C4-2B (cell line): Measurements from ENCODE around the gene STRADB.

Source experiments
- H3K27ac ChIP-seq: fragments of 450-650 bp; 2 replicates; pipeline ENCODE4 v1.5.1; 2017
- ZFX ChIP-seq: fragments of 450-650 bp; IDR thresholded peaks from 2 replicates; pipeline ENCODE4 v1.6.1; 2017
- TF ChIP-seq, protein P1 (sequence below): fragments of 450-650 bp; conservative IDR thresholded peaks from 2 replicates; pipeline ENCODE4 v1.5.1; 2017; ENCODE audit warnings: mild to moderate bottlenecking

STRADB gene

DNA sequence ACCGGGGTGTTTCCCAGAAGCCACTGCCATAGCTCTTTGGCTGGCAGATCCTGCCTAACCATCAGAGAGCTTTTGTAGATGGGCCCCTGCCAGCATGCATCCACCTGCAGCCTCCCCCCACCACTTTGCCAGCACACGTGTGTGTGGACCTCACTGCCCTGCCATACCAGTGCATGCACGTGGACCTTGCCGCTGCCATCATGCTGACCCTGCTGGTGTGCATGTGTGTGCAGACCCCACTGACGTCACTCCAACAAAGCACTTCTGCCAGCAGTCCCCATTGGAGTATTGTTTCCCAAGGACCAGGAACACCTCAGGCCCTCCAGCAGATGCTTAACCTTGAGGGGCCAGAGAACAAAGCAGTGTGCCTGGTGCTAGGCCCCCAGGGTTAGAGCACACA is 71.4 kb downstream of the STRADB start:
- TF ChIP-seq, protein P1, sequence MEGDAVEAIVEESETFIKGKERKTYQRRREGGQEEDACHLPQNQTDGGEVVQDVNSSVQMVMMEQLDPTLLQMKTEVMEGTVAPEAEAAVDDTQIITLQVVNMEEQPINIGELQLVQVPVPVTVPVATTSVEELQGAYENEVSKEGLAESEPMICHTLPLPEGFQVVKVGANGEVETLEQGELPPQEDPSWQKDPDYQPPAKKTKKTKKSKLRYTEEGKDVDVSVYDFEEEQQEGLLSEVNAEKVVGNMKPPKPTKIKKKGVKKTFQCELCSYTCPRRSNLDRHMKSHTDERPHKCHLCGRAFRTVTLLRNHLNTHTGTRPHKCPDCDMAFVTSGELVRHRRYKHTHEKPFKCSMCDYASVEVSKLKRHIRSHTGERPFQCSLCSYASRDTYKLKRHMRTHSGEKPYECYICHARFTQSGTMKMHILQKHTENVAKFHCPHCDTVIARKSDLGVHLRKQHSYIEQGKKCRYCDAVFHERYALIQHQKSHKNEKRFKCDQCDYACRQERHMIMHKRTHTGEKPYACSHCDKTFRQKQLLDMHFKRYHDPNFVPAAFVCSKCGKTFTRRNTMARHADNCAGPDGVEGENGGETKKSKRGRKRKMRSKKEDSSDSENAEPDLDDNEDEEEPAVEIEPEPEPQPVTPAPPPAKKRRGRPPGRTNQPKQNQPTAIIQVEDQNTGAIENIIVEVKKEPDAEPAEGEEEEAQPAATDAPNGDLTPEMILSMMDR = no peak
- TF ChIP-seq ZFX = no peak
- no peak overlapping the region for H3K27ac ChIP-seq

DNA sequence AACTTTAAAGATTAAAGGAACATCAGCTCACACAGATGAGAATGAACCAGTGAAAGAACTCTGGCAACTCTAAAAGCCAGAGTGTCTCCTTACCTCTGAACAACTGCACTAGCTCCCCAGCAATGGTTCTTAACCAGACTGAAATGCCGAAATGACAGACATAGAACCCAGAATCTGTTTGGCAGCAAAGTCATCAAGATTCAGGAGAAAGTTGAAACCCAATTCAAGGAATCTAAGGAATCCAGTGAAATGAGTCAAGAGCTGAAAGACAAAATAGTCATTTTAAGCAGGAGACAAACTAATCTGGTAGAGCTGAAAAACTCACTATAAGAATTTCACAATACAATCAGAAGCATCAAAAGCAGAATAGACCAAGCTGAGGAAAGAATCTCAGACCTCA is 72.0 kb downstream of the STRADB start:
- H3K27ac ChIP-seq = no peak overlapping the region
- no peak for TF ChIP-seq ZFX
- TF ChIP-seq, protein P1 = no peak
